Duodenal mucosa (tissue), 2 donors: ENCODE measurements around the gene GPA33.

ENCODE experiments used
- H3K27ac ChIP-seq: one replicate; pipeline ENCODE4 v1.7.0; 2013; ENCODE audit warnings: low read depth, low read length
- H3K27me3 ChIP-seq, 2 donors: one replicate each; pipeline ENCODE4 v1.7.0; 2013; ENCODE audit warnings: low read length in 2 of 2, control low read depth in 1 of 2; ENCODE audit not compliant: insufficient read depth in 2 of 2, control insufficient read depth in 1 of 2
- H3K36me3 ChIP-seq, 2 donors: one replicate each; pipeline ENCODE4 v1.7.0; 2013; ENCODE audit warnings: low read length in 2 of 2, control low read depth in 1 of 2; ENCODE audit not compliant: insufficient read depth in 2 of 2, control insufficient read depth in 1 of 2
- H3K4me1 ChIP-seq, 2 donors: one replicate each; pipeline ENCODE4 v1.7.0; 2013; ENCODE audit warnings: low read length in 2 of 2, control low read depth in 1 of 2; ENCODE audit not compliant: insufficient read depth in 2 of 2, control insufficient read depth in 1 of 2
- H3K4me3 ChIP-seq, 2 donors: one replicate each; pipeline ENCODE4 v1.7.0; 2013; ENCODE audit warnings: low read length in 2 of 2, low read depth in 1 of 2
- H3K9ac ChIP-seq, 2 donors: one replicate each; pipeline ENCODE4 v1.7.0; 2013; ENCODE audit warnings: low read length in 2 of 2, low read depth in 1 of 2
- H3K9me3 ChIP-seq, 2 donors: one replicate each; pipeline ENCODE4 v1.7.0; 2013; ENCODE audit warnings: low read length in 2 of 2, control low read depth in 1 of 2; ENCODE audit not compliant: control insufficient read depth in 1 of 2

Gene GPA33

DNA sequence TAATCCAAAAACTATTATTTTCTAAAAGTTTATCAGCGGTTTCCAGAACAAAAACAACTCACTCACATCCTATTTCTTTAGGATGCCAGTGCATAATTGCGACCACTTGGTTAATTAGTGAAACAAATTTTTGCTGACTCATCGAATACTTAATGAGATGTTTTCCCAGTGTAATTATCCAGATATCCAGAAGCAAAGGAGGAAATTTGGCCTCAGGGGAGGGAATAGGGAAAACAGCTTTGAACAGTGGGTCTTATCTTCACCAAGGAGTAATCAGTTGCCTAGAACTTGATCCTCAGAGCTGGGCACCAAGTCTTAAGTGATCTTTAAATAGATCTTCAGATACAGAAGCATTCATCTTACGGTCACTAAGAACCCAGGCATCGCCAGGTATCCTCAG lies 28.0 kb upstream of the GPA33 start:
- H3K4me3 ChIP-seq, result no peak overlapping the region
- peaks cover 5 to 6% of the 10 kb centered on the region in 2 donors for H3K4me1 ChIP-seq
- H3K36me3 ChIP-seq, result no peaks in the 10 kb centered on the region
- H3K9me3 ChIP-seq, result no peaks in the 10 kb centered on the region
- no peak overlapping the region for H3K9ac ChIP-seq
- H3K27ac ChIP-seq, result no peak overlapping the region
- H3K27me3 ChIP-seq, result peaks cover 0 to 4% of the 10 kb centered on the region in 2 donors

DNA sequence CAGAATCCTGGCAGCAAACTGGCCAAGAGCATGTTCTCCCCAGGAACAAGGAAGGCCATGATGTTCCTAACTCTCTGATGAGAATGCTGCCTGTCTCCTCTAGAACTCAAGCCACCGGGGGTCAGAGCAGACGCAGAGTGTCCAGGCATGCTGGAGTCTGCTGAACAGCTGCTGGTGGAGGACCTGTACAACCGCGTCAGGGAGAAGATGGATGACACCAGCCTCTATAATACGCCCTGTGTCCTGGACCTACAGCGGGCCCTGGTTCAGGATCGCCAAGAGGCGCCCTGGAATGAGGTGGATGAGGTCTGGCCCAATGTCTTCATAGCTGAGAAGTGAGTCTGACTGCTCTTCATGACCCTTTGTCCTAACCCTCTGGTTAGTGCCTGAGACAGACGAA lies 27.0 kb upstream of the GPA33 start:
- no peaks in the 10 kb centered on the region for H3K9me3 ChIP-seq
- peaks cover 5 to 6% of the 10 kb centered on the region in 2 donors for H3K4me1 ChIP-seq
- no peak overlapping the region for H3K9ac ChIP-seq
- no peaks in the 10 kb centered on the region for H3K36me3 ChIP-seq
- H3K4me3 ChIP-seq, result no peak overlapping the region
- H3K27ac ChIP-seq, result no peak overlapping the region
- peaks cover 0 to 4% of the 10 kb centered on the region in 2 donors for H3K27me3 ChIP-seq

DNA sequence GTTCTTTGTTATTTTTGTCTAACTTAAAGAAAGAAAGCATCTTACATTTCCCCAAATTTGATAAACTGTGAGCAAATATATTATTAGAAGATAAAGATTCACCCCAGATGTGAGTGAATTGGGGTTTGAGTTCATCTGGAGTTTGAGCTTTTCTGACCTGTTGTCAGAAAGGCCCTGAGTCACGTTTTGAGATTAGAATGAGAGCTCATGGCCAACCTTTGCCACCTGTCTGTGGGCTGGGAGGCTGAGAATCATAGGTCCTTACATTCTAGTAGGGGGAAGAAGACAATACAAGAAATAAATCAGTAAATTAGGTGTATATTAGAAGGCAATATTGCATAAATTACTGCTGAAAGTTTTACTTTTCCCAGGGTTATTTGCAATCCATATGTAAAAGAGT lies 26.0 kb upstream of the GPA33 start:
- Histone ChIP-seq H3K36me3 (no peaks in the 10 kb centered on the region), H3K9me3 (no peaks in the 10 kb centered on the region), H3K27me3 (peaks cover 0 to 4% of the 10 kb centered on the region in 2 donors), H3K27ac (no peak overlapping the region), H3K4me1 (peaks cover 0 to 6% of the 10 kb centered on the region in 2 donors), H3K4me3 (no peak overlapping the region), H3K9ac (no peak overlapping the region)

GRCh38 chr1:167115655-167116054 lies 25.5 kb upstream of the GPA33 start:
- Histone ChIP-seq H3K9me3 (no peaks in the 10 kb centered on the region), H3K27ac (no peak overlapping the region), H3K9ac (no peak overlapping the region), H3K27me3 (peaks cover 0 to 4% of the 10 kb centered on the region in 2 donors), H3K36me3 (no peaks in the 10 kb centered on the region), H3K4me3 (no peak overlapping the region), H3K4me1 (peaks cover 0 to 6% of the 10 kb centered on the region in 2 donors)

- H3K9ac ChIP-seq, result no peak overlapping the region
- no peaks in the 10 kb centered on the region for H3K4me1 ChIP-seq
- H3K9me3 ChIP-seq, result no peaks in the 10 kb centered on the region
- no peak overlapping the region for H3K4me3 ChIP-seq
- H3K27me3 ChIP-seq, result no peaks in the 10 kb centered on the region
- no peaks in the 10 kb centered on the region for H3K36me3 ChIP-seq
- H3K27ac ChIP-seq, result no peak overlapping the region
Observed at GRCh38 chr1:167114725-167115124, 24.5 kb upstream of the GPA33 start.

DNA sequence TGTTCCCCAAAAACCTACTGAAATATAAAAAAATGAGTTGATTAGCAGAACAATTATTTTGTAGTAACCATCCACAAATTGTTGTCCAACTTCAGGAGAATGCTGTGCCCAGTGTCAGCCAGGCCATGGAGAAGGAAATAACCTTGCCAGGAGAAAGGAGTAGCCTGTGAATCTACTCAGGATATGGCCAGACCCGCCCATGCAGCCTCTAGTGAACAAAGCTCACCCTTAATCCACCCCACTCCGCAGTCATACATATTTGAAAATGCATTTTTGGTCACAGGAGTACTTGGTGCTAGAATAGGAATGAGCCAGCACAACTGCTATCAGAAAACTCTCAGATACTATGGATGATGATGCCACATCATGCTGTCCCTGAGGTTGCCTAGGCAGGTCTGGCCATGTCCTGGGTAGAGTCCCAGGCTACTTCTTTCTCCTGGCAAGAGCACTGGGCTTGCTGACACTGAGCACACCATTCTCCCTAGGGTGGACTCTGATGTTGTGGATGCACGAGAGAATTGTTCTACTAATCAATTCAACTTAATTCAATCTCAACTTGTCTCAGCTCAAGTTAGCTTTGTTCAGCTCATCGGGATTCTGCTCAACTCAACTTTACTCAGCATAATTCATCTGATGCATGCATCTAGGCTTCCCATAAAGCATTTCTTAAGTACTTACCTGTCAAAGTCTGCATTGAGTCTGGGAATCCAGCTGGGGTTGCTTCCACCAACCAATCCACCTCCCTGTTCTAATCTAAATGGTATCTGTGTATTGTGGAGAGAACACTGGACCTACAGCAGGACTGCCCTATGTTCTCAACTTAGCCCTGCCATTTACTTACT lies 21.9 kb upstream of the GPA33 start:
- Histone ChIP-seq H3K4me3 (no peak overlapping the region), H3K9me3 (no peaks in the 10 kb centered on the region), H3K4me1 (no peaks in the 10 kb centered on the region), H3K9ac (no peak overlapping the region), H3K27ac (no peak overlapping the region), H3K27me3 (no peaks in the 10 kb centered on the region), H3K36me3 (no peaks in the 10 kb centered on the region)

DNA sequence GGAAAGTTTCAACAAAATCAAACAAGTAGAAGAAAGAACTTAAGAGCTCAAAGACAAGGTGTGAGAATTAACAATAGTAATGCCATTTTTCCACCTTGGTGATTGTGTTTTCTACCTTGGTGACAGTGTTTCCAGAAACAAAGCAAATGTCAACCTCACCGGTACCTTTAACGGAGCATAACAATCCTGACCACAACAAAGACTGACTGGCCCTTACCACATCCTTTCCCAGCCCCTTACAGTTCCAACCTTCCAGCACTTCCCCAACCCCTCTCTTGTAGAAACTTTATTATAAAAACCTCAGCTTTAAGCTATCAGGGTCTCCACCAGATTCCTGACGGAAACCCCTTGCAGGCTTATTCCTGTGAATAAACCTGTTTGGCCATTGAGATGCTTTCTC lies 20.4 kb upstream of the GPA33 start:
- Histone ChIP-seq H3K9me3 (no peaks in the 10 kb centered on the region), H3K27me3 (no peaks in the 10 kb centered on the region), H3K4me1 (peaks cover 4 to 6% of the 10 kb centered on the region in 2 donors), H3K36me3 (no peaks in the 10 kb centered on the region), H3K9ac (no peak overlapping the region), H3K27ac (no peak overlapping the region), H3K4me3 (no peak overlapping the region)

GRCh38 chr1:167109125-167109524 lies 18.9 kb upstream of the GPA33 start:
- no peak overlapping the region for H3K27ac ChIP-seq
- H3K4me1 ChIP-seq, result peaks cover 10 to 12% of the 10 kb centered on the region in 2 donors

GRCh38 chr1:167107456-167107855 lies 17.3 kb upstream of the GPA33 start:
- peaks cover 10 to 12% of the 10 kb centered on the region in 2 donors for H3K4me1 ChIP-seq
- H3K27me3 ChIP-seq, result no peaks in the 10 kb centered on the region
- H3K9ac ChIP-seq, result no peak overlapping the region
- H3K27ac ChIP-seq, result no peak overlapping the region
- no peaks in the 10 kb centered on the region for H3K9me3 ChIP-seq
- H3K4me3 ChIP-seq, result no peak overlapping the region
- no peaks in the 10 kb centered on the region for H3K36me3 ChIP-seq

More at GRCh38 chr1:167109125-167109524, 18.9 kb upstream of the GPA33 start:
- Histone ChIP-seq H3K9me3 (no peaks in the 10 kb centered on the region), H3K27me3 (no peaks in the 10 kb centered on the region), H3K9ac (no peak overlapping the region), H3K4me3 (no peak overlapping the region), H3K36me3 (no peaks in the 10 kb centered on the region)

- H3K27ac ChIP-seq, result no peak overlapping the region
- H3K27me3 ChIP-seq, result no peaks in the 10 kb centered on the region
- no peak overlapping the region for H3K4me3 ChIP-seq
- peaks cover 10 to 12% of the 10 kb centered on the region in 2 donors for H3K4me1 ChIP-seq
- no peaks in the 10 kb centered on the region for H3K36me3 ChIP-seq
- H3K9ac ChIP-seq, result peak overlapping the region in 1 of 2 donors; percentile 16
- no peaks in the 10 kb centered on the region for H3K9me3 ChIP-seq
Observed at GRCh38 chr1:167106119-167106461, 15.9 kb upstream of the GPA33 start.
